8988T (cell line): Measurements from ENCODE around the gene MPC2.

Source experiments
- DNase-seq: peaks from one replicate; pipeline ENCODE4 v3.0.0; 2011

The MPC2 gene

GRCh38 chr1:167936930-167937708, at the start of gene MPC2:
Gene MPC2 (minus strand): TSS chr1:167937072. CDS start chr1:167935841, 1,231 bp downstream.
- peak; percentile 21 for DNase-seq

GRCh38 chr1:167984886-167985489, 48.1 kb upstream of the MPC2 start:
- no peak for DNase-seq

GRCh38 chr1:167983797-167984420, 47.0 kb upstream of the MPC2 start:
- DNase-seq, result no peak

- no peak for DNase-seq
Observed at GRCh38 chr1:167981933-167982332, 45.1 kb upstream of the MPC2 start.

GRCh38 chr1:167977245-167977644, 40.4 kb upstream of the MPC2 start:
- DNase-seq, result no peak

- no peak for DNase-seq
Observed at GRCh38 chr1:167974698-167975097, 37.8 kb upstream of the MPC2 start.

DNA sequence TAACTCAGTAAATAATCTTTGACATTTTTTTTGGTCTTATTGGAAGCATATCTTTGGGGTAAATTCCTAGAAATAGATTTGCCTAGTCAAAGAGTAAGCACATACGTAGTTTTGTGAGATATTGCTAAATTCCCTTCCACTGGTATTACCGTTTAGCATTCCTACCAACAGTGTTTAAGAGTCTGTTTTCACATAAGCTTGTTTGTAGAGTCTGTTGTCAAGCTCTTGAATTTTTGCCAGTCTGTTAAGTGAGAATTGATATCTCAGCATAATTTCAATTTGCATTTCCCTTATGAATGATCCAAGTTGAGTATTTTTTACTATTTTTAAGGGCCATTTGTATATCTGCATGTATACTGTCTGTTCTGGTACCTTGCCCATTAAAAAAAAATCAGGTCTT, 37.0 kb upstream of the MPC2 start:
- DNase-seq, result no peak

- DNase-seq, result no peak
Observed at GRCh38 chr1:167968569-167968968, 31.7 kb upstream of the MPC2 start.

DNA sequence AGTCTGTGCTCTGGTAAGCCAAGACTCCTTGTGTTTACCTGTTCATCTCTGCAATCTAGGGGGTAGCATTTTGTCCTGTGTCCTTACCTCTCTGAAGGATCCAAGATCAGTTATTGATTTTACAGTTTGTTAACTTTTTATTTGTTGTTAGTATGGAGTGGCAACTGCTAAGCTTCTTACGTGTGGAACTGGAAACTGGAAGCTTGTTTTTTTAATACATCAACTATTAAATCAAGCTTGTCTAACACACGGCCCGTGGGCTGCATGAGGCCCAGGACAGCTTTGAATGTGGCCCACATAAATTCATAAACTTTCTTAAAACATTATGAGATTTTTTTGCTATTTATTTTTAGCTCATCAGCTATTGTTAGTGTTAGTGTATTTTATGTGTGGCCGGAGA, 29.2 kb upstream of the MPC2 start:
- no peak for DNase-seq

GRCh38 chr1:167964646-167965045, 27.8 kb upstream of the MPC2 start:
- no peak for DNase-seq

- DNase-seq, result no peak
Observed at GRCh38 chr1:167957710-167958109, 20.8 kb upstream of the MPC2 start.

GRCh38 chr1:167955915-167956314, 19.0 kb upstream of the MPC2 start:
- no peak for DNase-seq

GRCh38 chr1:167950569-167950968, 13.7 kb upstream of the MPC2 start:
- no peak for DNase-seq

DNA sequence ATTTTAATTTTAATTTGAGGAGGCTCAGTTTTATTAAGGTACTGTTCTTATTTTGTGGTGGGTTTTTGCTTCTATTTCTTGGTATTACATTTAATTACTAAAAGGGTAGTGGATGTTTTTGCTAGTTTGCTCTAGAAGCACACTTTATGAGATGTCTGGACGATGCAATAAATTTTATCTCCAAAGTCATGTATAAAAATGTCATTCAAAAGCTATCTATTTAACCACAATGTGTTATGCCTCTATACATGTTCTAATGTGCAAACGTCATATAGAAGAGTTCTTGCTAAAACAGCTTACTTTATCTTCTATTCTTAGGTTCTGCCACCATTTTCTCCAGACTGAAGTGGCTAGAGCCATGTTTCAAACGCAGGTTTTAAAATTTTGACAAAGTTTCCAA, 12.9 kb upstream of the MPC2 start:
- no peak for DNase-seq

GRCh38 chr1:167947733-167948132, 10.9 kb upstream of the MPC2 start:
- DNase-seq, result no peak

DNA sequence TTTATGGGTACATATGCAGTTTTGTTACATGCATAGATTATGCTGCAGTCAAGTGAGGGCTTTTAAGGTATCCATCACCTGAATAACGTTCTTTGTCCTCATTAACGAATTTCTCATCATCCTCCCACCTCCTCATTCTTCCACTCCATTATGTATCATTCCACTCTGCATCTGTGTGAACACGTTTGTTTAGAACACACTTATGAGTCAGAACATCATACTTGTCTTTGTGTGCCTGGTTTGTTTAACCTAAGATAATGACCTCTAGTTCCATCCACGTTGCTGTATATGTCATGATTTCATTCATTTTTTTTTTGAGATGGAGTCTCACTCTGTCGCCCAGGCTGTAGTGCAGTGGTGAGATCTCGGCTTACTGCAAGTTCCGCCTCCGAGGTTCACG, 6.7 kb upstream of the MPC2 start:
- DNase-seq, result no peak

GRCh38 chr1:167940264-167940663, 3.4 kb upstream of the MPC2 start:
- DNase-seq, result no peak

GRCh38 chr1:167938080-167938636, 1.3 kb upstream of the MPC2 start:
- DNase-seq, result no peak

- DNase-seq, result no peak
Observed at GRCh38 chr1:167937709-167938010, 788 bp upstream of the MPC2 start.

DNA sequence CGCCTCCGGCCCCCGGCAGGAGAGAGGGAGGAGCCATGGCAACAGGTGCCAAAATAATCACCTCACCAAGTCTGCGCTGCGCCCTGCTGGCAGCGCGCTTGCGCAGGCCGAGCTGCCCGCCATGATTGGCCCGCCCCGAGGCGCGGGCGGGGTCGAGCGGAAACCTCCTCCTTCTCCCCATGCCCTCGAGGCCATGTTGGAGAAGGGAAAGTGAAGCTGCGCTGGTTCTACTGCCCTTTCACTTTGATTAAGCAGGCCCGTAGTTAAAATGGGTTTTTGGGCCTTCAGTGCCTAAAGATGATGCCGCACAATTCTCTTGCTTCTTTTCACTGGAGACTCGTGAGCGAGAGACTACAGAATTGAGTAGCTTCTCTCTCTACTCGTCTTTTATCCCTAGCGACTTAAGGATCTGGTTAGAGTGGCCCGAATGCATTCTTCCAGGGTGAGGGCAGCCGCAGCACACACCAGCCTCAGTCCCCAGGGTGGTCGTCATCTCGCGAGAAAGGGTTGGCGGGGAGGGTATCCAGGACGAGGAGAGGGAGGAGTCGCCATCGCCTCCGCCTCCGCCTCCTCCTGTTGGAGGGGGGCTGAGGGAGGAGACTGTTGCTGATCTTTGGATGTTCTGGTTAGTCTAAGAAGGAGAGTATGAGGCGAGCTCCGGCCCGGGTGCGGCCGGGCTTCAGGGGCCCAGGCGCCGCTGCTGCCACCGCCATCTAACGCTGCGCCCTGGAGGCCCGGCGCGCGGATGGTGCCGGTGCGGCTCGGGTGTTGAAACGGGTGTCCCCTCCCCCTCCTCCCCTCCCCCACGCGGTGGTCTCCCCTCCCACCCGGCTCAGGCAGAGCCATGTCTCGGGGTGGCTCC, 573 bp downstream of the MPC2 start, which contains the start of gene DCAF6:
Gene DCAF6, plus strand, starts transcription at position 616 of the 862 bp plus-strand sequence. Its CDS starts 229 bp downstream, at position 845.
- DNase-seq, result peak; percentile 80

DNA sequence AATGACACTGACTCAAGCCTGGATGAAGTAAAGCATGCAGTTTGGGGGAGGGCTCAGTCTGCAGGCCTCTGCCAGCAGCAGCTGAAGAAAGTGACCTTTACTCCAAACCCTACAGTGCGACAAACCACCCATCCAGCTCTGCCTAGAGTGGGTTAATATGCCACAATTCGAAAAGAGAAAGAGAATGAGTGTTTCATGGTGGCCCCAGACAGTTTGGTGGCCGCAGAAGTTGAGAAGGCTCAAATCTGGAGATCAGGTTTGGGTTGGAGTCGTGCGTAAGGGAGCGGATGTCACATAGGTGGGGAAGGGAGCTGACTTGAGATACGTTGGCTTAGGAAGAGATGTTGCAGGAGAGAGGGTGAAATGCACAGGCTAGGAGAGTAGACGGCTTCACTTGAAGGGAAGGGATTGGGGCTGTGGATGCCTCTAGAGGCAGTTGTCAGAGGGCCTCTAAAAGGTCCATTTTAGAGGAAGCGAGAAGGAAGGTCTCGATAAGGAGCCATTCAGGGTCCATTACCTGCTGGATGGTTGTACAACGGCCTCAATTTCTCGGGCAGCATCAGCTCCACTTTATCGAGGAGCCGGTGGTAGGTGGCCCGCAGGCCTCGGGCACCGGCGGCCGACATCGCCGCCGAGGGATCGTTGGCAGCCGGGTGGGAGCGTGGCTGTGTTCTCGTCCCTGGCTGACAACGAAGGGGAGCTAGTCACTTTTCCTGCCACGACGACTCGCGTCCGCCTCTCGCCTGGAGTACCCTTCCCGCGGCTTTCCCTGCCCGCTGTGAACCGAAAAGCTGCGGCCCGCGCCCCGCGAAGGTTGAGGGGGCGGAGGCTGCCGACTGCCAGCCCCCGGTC, 1.4 kb downstream of the MPC2 start:
- peak; percentile 85 for DNase-seq
